GM21825 (cell line): ENCODE results near the gene C1RL.
A peak's percentile ranks its signal among the peaks of the same experiment; 100 is the strongest.

Experiments
- ATAC-seq: cut with Tn5 transposase; IDR thresholded peaks from one replicate; pipeline ENCODE4 v1.9.1; 2021; ENCODE audit warnings: mild to moderate bottlenecking, moderate library complexity; ENCODE audit not compliant: unreplicated experiment

Gene C1RL

DNA sequence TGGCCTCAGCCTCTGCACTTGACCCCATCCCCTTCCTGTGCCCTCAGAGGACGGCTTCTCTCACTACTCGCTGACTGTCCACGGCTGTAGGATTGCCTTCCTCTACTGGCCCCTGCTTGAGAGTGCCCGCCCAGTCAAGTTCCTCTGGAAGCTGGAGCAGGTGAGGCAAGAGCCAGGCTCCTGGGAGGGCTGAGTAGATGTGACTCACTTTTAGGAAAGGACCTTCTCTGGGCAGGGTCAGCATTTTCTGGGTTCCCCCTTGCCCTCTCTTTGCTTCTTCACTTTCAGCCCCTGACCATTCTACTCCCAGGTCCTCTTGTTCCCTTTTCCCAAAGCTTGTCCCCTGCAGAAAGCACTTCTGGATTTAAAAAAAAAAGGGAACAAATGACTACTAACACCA, 28.9 kb upstream of the C1RL start:
- no peak for ATAC-seq

DNA sequence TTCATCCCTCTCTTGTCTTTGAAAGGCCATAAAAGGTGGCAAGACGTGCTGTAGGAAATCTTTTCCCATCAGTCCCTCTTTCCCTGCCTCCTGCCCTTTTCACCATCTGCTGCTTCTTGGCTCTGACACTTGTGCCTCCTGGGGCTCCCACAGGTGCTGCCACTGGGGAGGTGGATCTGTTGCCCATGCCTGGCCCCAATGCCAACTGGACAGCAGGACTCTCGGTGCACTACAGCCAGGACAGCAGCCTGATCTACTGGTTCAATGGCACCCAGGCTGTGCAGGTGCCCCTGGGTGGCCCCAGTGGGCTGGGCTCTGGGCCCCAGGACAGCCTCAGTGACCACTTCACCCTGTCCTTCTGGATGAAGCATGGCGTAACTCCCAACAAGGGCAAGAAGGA, 27.7 kb upstream of the C1RL start:
- no peak for ATAC-seq

DNA sequence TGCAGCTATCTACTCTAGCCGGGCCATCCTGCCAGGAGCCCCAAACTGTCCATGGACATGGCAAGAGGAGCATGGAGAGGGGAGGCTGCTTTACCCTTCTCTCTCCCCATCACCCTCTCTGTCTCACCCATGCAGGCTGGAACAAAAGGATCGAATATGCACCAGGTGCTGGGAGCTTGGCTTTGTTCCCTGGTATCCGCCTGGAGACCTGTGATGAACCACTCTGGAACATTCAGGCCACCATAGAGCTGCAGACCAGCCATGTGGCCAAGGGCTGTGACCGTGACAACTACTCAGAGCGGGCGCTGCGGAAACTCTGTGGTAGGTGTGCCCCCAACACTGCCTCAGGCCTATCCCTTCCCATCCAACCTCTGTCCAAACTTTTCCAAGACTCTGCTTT, 27.1 kb upstream of the C1RL start:
- no peak for ATAC-seq

DNA sequence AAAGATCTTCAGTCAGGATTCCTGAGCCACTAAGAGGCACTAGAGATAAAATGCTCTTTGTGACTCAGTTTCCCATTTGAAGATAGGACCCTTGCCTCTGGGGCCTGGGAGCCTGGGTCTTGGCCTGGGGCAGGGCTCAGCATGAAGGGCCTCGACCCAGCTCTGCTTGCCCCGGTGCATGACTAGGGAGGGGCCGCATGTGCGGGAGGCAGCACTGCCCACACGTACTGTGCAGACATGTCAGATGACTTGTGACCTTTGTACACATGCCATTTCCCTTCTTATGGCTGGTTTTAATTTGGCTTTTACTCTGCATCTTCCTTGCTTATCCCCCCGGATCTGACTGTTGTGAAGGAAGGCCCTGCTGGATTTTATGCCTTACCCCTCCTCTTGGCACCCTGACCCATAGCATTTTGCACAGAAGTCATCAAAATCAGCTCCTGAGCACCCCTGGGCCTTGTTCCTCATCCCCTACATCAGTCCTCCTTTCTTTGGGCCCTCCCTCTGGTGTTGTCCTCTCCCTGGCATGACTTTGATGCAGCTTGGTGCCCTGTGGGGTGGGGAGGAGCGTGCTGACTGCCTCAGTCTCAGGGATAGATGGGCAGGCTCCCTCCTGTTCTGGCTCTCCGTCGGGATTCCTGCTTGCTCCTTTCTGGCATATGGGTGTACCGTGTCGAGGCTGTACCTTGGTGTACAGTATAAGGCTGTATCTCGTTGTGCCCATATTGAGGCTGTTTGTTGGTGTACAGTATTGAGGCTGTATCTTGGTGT, 25.6 kb upstream of the C1RL start:
- no peak for ATAC-seq

DNA sequence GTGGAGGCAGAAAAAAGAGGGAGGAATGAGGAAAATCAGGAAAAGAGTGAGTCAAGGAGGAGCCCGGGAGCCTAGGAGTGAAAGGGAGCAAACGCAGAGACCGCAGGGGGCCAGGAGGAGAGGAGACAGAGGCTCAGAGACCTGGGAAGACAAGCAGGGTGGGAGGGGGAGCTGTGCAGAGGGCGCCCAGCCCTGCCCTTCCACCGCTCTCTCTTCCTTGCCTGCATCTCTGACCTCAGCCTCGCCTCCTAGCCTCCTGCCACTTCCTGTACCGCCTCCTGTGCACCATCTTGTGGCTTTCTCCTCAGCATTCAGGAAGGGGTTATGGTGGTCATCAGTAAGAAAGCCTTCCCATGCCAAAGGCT, 22.5 kb upstream of the C1RL start:
- no peak for ATAC-seq

DNA sequence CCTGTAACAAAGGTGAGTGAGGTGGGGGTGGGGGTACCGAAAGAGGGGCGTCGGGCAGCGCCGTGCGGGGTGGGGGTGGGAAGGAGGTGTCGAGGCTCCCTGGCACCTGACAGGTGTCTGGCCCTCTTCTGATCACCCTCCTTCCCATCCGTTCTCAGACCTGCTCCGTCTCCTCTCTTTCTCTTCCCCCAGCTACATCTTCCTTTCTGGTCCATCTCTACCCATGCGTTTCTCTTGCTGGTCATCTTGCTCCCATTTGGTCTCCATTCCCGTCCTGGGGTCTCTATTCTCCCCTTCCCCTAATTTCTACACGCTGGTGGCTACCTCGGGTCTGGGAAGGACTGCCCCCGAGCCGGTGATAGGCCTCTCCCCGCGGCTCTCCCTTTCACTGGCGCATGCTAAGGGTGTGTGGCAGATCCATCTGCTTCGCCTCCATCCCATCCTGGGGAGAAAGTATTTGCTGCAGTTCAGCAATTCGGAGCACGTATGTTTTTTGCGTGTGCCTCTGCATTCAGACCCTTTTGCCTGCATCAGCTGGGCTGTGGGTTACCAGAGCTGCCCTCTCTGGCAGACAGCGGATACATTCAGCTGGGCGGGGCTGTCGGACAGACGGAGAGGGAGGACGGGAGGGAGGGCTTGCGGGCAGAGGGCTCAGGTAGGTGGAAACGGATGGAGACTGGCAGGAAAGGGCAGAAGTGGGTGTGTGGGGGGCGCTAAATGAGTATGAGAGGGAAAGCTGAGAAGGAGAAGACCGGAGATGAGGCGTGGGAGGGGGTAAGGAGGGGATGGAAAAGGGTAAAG, 21.9 kb upstream of the C1RL start:
- ATAC-seq, result peak; percentile 53

DNA sequence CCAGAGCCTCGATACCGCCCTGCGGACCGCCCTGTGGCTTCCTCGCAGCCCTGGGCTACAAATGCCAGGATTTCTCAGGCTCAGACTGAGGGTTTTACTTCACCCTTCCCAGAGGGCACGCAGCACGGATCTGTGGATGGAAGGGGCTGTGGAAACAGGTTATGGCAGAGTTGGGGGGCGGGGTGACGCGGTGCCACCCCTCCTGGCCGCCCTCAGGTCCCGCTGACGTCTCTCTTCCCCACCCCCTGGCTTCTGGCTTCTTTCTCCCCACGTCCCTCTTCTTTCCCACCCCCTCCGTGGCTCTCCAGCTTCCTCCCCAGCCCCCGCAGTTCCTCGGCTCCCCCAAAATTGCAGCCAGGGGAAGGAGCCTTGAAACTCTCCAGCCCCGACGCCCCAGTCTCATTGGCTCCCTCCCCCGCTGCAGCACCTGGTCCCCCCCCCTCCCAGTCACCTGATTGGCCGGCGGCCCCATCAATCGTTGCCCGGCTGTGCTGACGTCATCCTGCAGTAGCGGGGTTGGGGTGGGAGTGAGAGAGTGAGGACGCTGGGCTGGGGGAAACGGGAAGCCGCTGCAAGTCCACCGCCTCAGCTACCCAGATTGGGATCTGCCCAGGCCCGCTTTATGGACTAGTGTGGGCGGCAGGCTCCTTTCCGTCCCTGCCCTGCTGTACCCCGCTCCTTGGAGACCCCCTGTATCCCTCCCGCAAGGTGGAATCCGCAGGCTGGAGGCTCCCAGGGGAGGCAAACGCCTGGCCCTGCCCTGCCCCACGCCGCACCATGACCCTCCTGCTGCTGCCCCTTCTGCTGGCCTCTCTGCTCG, 21.1 kb upstream of the C1RL start, which contains the start of gene CLSTN3:
Gene CLSTN3 (plus strand): TSS at position 500 of the 820 bp plus-strand sequence. CDS start 278 bp downstream, at position 778.
- peak; percentile 53 for ATAC-seq

DNA sequence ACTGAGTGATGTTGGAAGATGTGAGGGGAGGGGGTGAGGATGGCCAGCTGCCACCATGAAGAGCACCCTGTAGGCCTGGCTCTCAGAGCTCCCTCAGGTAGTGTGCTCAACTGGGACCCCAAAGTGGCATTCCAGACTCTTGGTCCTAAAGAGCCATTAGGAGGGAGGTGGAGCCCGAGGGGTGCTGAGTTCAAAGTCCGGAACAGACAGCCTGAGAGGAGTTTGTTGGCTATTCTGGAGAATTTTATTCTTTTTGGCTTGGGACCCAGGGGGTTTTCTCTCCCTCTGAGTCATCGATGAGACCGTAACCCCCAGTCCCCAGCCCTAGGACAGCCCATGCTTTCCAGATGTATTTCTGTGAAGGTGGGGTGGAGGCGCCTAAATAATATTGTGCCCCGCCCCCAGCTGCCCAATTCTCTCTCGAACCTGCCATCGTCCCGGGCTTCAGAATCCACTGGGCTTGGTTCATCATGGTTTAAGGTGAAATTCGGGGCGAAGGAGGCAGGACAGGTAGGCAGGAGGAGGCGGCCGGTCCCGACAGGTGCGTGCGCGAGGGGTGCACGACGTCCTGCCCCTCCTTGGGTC, 20.4 kb upstream of the C1RL start:
- no peak for ATAC-seq

DNA sequence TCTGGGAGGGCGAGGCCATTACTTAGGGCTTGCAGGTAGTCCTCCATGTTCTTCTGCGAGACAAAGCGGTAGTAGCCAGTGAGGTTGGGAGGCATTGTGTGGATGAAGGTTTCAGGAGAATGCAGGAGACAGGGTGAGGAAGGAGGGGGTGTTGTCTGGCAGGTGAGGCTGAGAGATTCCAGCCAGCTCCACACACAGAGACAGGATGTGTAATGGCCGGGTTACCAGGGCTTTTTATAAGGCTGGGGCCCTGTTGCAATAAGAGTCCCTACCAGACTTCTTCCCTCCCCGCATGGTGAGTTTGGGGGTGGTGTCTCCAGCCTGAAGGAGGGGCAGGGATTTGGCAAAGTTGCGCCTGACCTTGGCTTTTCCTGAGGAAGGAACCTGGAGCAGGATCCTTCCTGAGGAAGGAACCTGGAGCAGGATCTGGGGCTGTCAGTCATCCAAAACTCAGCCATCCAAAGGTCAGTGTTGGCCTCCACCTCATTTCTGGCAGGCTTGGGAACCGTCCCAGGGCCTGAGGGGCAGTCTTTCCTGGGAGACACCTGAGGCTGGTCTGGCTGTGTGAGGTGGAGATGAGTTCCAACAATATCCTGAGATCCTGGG, 19.8 kb upstream of the C1RL start, which contains the start of gene RBP5:
Gene RBP5 (minus strand): TSS at position 209 of the 606 bp plus-strand sequence. CDS start 114 bp downstream, at position 95.
- no peak for ATAC-seq

DNA sequence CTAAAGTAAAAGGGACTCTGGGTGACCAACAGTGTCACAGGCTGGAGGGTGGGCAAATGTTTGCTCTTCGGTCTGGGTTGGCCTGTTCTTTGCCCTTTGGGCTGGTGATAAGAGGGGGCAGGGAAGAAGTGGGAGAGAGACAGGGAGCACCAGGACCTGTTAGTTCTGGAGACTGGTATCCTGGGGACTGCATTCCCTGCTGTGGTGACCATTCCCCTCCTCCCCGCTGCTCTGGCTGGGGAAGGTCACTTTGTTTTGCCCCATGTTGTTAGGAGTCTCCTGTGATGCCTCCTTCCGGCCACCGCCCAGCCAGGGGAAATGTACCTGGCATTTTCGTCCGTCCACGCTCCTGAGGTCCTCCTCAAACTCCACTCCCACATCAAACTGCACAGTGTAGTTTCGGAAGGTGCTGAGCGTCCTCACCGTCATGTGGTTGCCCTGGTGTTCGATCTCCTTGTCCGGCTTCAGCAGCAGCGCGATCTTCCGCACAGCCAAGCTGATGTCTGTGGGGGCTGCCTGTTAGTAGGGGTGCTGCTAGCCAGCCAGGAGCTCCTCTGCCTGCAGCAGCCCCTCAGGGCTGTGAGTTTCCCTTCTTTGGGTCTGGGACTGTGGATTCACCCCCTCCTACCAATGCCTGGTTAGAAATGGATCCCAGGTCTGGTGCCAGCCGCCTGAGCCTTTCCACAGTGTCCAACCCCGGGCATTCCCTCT, 19.1 kb upstream of the C1RL start:
- no peak for ATAC-seq

DNA sequence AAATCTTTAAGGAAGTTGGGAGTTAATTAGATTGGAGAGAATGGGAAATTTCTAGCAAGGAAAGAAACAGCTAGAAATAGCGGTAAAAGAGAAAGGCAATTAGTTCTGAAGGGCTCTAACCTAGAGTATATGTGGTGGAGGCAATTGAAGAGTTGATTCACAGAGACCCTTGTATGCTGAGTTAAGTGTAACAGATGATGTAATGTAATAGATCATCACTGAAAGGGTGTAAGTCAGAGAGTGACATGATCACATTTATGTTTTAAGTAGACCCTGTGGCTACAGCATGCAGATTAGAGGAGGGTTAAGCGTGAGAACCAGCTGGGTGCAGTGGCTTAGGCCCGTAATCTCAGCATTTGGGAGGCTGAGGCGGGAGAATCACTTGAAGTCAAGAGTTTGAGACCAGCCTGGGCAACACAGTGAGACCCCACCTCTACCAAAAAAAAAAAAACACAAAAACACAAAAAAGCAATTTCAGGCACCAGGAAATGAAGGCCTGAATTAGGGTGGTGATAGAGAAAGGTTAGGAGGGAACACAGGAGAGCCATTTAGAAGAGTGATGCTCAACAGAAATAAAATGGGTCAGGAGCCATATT, 16.7 kb upstream of the C1RL start:
- no peak for ATAC-seq

DNA sequence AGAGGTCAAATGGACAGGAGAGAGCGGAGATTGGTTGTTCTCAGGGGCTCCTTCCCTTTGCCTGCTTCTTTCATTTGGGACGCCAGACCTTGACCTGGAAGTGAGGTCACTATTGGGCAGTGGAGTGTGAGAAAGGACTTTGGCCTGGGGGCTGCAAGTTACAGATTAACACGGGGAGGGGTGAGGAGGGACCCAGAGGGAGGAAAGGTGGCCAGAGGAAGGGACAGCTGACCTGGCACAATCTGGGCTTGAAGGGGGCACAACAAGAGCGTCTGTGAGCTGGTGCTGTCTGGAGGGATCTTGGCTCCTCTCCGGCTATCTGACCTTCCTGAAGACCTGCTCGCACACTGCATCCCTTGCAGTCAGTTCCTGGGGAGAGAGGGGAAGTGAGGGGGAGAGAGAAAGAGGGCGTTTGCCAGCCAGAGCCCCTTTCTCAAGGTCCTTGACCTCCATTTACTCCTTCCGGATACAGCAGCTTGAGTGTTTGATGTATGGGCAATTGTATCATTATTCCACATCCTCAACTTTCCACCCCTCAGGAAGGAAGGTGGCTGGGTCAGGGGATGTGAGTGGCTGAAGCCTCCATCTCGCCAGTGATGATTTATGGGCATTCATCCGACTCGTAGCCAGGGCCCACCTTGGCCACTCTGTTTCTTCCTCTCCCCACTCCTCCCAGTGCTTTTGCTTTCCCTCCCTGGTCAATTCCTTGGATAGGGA, 14.9 kb upstream of the C1RL start:
- ATAC-seq, result no peak

DNA sequence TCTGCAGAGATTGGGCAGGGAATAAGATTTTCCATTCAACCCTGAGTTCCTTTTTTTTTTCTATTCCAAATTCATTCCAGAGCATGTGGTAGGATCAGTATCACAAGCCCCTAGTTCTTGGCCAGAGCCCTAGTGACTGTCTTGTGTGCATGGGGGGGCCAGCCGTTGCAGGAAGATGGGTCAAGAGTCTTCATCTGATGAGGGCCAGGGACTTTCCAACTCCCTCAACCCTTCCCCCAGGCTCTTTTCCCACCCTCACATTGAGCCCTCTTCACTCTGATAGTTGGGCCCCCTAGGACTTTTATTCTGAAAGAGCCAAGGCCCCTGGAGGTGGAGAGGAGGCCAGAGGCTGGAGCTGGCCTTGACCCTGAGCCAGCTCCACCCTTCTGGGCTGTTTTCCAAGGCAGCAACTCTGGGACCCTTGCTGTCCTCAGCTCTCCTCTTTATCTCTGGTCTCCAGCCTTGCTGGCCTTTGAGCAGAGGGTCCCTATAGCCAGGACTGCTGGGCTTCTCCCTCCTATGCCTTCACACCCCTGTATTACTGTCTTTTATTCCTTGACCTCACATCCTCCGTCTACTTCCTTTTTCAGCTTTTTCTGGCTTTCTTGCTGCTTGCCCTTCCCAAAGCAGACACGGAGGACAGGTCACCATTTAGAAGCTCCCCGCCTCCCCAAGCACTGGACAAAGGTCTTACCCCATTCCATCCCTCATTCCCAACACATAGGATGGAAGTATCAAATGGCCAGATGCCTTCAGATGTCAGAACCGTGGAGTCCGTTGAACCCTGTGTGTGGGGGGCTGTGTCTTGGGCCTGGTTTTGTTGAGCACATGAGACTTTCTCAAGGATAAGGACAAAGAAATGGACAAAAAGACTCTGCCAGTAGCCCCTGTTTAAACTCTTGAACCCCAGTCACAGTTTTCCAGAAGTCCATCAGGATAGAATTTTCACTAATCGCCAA, 14.1 kb upstream of the C1RL start:
- ATAC-seq, result no peak

DNA sequence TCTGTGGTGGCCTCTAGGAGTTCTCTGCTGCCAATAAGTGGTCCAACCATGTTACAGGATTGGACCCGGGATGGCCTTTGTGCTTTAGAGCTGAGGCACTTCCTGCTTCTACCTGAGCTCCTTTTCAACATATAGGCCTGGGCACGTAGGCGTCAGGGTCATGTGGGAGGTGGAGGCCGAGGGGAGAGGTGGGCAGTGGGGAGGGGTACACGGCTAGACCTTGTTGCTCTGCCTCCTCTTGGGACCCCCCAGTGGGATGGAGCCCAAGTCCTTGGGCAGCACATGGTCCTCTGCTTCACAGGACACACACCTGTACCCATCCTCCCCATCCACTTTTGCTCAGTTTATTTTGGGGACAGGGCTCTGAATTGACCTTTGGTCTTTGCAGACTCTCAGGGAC, 12.3 kb upstream of the C1RL start:
- ATAC-seq, result no peak

DNA sequence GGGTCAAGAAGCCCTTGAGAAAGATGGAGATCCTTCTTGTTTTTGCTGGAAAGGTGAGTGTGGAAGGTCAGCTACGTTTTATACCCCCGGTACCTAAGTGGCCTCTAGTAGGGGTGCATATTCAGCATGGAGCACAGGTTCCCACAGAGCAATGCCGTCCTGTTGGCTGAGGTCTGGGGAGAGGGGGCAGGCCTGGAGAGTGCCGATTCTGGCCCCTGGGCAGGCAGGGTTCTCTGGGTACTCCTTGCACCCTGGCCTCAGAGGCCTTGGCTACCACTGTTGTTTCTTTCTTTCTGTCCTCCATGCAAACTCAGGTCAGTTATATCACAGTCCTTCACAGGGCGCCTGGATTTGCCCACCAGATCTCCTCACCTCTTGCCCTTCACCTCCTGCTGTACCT, 11.2 kb upstream of the C1RL start:
- ATAC-seq, result no peak

DNA sequence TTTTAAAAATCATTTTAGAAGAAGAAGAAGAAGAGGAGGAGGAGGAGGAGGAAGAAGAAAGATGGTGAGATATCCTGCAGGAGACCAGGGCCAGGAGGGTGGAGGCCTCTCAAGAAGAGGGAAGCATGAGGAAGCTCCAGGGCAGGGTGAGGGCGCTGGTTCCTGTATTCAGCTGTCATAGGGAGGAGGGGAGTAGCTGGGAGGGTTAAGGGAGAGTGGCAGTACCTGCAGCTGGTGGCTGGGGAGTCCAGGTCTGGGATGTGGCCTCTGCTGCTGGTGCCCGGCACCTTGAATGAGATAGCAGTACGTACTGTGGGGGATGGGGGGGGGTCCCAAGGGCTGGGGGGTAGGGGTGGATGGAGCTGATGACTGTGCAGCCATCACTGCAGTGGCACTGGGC, 9.9 kb upstream of the C1RL start:
- no peak for ATAC-seq

DNA sequence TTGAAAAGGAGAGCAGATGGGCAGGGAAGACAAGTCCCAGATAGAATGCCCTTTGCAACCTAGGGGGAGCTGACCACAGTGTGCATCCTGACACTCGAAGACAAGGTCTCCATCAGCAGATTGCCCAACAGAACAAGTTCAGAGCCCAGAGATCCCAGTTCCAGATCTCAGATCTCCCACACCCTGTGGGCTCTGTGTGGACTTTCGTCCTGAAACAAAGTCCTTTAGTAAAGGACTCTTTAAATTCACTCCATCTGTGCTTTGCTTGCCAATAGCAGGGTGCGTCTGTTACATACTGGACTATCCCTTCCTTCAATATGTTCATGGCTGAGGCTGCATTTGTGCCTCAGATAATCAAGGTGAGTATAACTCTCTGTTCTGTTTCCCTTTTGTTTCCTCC, 8.7 kb upstream of the C1RL start:
- ATAC-seq, result no peak

DNA sequence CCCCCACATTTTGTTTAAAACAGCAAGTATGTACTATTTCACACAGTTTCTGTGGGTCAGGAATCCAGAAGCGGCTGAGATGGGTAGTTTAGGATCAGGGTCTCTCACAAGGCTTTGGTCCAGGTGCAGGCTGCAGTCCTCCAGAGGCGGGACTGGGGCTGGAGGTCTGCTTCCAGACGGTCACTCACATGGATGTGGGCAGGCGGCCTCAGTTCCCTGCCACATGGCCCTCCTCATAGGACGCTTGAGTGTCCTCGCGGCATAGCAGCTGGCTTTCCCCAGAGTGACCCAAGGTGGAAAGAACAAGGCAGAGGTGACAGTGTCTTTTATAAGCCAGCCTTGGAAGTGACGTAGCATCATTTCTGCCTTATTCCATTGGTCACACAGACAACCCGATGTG, 7.9 kb upstream of the C1RL start:
- ATAC-seq, result no peak
